SK-N-SH (cell line): ENCODE data around the gene EIF6. TPM values are rescaled to one million over a fixed set of nuclear protein-coding genes. Genes with fewer than 3 reads are reported as not detected.

Experiments used
- CTCF ChIA-PET: fragments of 300-600, 350-600 bp; formaldehyde crosslinking; extraction: SDS; loops from one replicate; lab custom pipeline; 2021; lab: Yijun Ruan, JAX
- POLR2A ChIA-PET: fragments of 350-600 bp; sonication (Branson Sonifier 250); formaldehyde crosslinking; extraction: SDS; loops from one replicate; lab custom pipeline; 2020; ENCODE audit warnings: antibody characterized with exemption, inconsistent platforms; lab: Yijun Ruan, JAX
- DNase-seq: peaks from one replicate; pipeline ENCODE4 v3.0.0; 2012
- H2AFZ ChIP-seq: fragments of 200-600 bp; sonication (generic); 2 replicates; pipeline ENCODE4 v1.8.1; 2016; ENCODE audit warnings: antibody characterized with exemption, mild to moderate bottlenecking, low read depth
- H3F3A ChIP-seq: fragments of 200-600 bp; sonication (generic); replicated peaks from 2 replicates; pipeline ENCODE3; 2016; ENCODE audit warnings: antibody characterized with exemption, mild to moderate bottlenecking; ENCODE audit not compliant: insufficient read depth
- H3K27ac ChIP-seq, 2 experiments: fragments of 200-500 bp in 1 of 2; fragments of 200-600 bp in 1 of 2; sonication (Bioruptor generic) in 1 of 2; sonication (generic), shearing (Covaris generic) in 1 of 2; 2 replicates each; pipeline versions ENCODE4 v1.5.1 to v1.6.1; 2014 to 2016; ENCODE audit warnings: low read depth in 2 of 2, inconsistent platforms in 1 of 2, low read length in 1 of 2, mild to moderate bottlenecking in 1 of 2, mixed read lengths in 1 of 2
- H3K27me3 ChIP-seq: fragments of 200-600 bp; sonication (generic), shearing (Covaris generic); 2 replicates; pipeline ENCODE4 v1.6.1; 2016; ENCODE audit warnings: mixed run types; ENCODE audit not compliant: insufficient read depth
- H3K36me3 ChIP-seq, 2 experiments: fragments of 200-500 bp in 1 of 2; fragments of 200-600 bp in 1 of 2; sonication (Bioruptor generic) in 1 of 2; sonication (generic) in 1 of 2; replicated peaks in 1 of 2; 2 replicates each; pipeline versions ENCODE3 to v1.5.1; 2014 to 2016; ENCODE audit warnings: low read length in 1 of 2, mild to moderate bottlenecking in 1 of 2; ENCODE audit not compliant: insufficient read depth in 2 of 2, control insufficient read depth in 1 of 2
- H3K4me1 ChIP-seq, 2 experiments: fragments of 200-500 bp in 1 of 2; fragments of 200-600 bp in 1 of 2; sonication (Bioruptor generic) in 1 of 2; sonication (generic), shearing (Covaris generic) in 1 of 2; 2 replicates each; pipeline versions ENCODE4 v1.5.1 to v1.6.1; 2014 to 2016; ENCODE audit warnings: low read depth in 1 of 2, low read length in 1 of 2, mixed run types in 1 of 2; ENCODE audit not compliant: insufficient read depth in 2 of 2, control insufficient read depth in 1 of 2
- H3K4me2 ChIP-seq: fragments of 200-600 bp; sonication (generic), shearing (Covaris generic); 2 replicates; pipeline ENCODE4 v1.6.1; 2017; ENCODE audit warnings: mixed run types
- H3K4me3 ChIP-seq, 2 experiments: fragments of 200-500 bp in 1 of 2; fragments of 200-600 bp in 1 of 2; sonication (Bioruptor generic) in 1 of 2; sonication (generic), shearing (Covaris generic) in 1 of 2; 2 replicates each; pipeline versions ENCODE4 v1.5.1 to v1.8.1; 2014 to 2016; ENCODE audit warnings: low read depth in 2 of 2, inconsistent platforms in 1 of 2, low read length in 1 of 2, mild to moderate bottlenecking in 1 of 2, mixed read lengths in 1 of 2, moderate library complexity in 1 of 2
- H3K79me2 ChIP-seq: fragments of 200-600 bp; sonication (generic); 2 replicates; pipeline ENCODE4 v1.8.1; 2017; ENCODE audit warnings: mild to moderate bottlenecking; ENCODE audit not compliant: insufficient read depth
- H3K9ac ChIP-seq: fragments of 200-600 bp; sonication (generic); 2 replicates; pipeline ENCODE4 v1.6.1; 2017; ENCODE audit warnings: mixed run types
- H3K9me2 ChIP-seq: fragments of 200-600 bp; sonication (generic); 2 replicates; pipeline ENCODE4 v1.6.1; 2017; ENCODE audit warnings: mixed run types
- H3K9me3 ChIP-seq: fragments of 200-600 bp; sonication (generic); 2 replicates; pipeline ENCODE4 v1.6.1; 2017; ENCODE audit warnings: mixed run types, mild to moderate bottlenecking, moderate library complexity
- H4K20me1 ChIP-seq: fragments of 200-600 bp; sonication (generic); 2 replicates; pipeline ENCODE4 v1.6.1; 2017; ENCODE audit warnings: mild to moderate bottlenecking, mixed run types; ENCODE audit not compliant: insufficient read depth
- CHD2 ChIP-seq: fragments of 150-350 bp; IDR thresholded peaks from 2 replicates; pipeline ENCODE4 v1.6.1; 2018; ENCODE audit warnings: low read length; ENCODE audit not compliant: partially characterized antibody
- EP300 ChIP-seq, 2 experiments: IDR thresholded peaks; 2 replicates each; pipeline versions ENCODE4 v1.4.0 to v1.6.1; 2012; ENCODE audit warnings: borderline replicate concordance in 1 of 2, low read depth in 1 of 2, low read length in 1 of 2
- EZH2phosphoT487 ChIP-seq: fragments of 200-600 bp; sonication (generic); IDR thresholded peaks from 2 replicates; pipeline ENCODE4 v1.6.1; 2017; ENCODE audit warnings: low read depth, mixed run types, mild to moderate bottlenecking, antibody characterized with exemption, moderate library complexity, borderline replicate concordance
- FOSL2 ChIP-seq: IDR thresholded peaks from 2 replicates; pipeline ENCODE4 v1.4.0; 2012; ENCODE audit warnings: low read depth, mild to moderate bottlenecking, moderate library complexity, borderline replicate concordance
- FOXJ3 ChIP-seq: sonication (generic); formaldehyde crosslinking; IDR thresholded peaks from 2 replicates; pipeline ENCODE4 v1.5.1; 2020; ENCODE audit warnings: mild to moderate bottlenecking, missing genetic modification reagents
- FOXM1 ChIP-seq: IDR thresholded peaks from 2 replicates; pipeline ENCODE4 v1.4.0; 2012; ENCODE audit warnings: low read depth, mild to moderate bottlenecking
- GATA2 ChIP-seq: sonication (generic); formaldehyde crosslinking; IDR thresholded peaks from 2 replicates; pipeline ENCODE4 v1.5.0; 2020; ENCODE audit warnings: mild to moderate bottlenecking, missing genetic modification reagents
- JUND ChIP-seq: IDR thresholded peaks from 2 replicates; pipeline ENCODE4 v1.4.0; 2012
- MEF2A ChIP-seq: IDR thresholded peaks from 2 replicates; pipeline ENCODE4 v1.4.0; 2012; ENCODE audit warnings: low read depth, borderline replicate concordance
- MXI1 ChIP-seq: IDR thresholded peaks from 2 replicates; pipeline ENCODE4 v1.6.1; 2012; ENCODE audit warnings: mild to moderate bottlenecking, low read depth, low read length, improper control_type of control experiment
- RAD21 ChIP-seq: IDR thresholded peaks from 2 replicates; pipeline ENCODE4 v1.6.1; 2012; ENCODE audit warnings: mild to moderate bottlenecking, low read length
- RCOR1 ChIP-seq: fragments of 150-350 bp; IDR thresholded peaks from 2 replicates; pipeline ENCODE4 v1.6.1; 2017; ENCODE audit warnings: antibody characterized with exemption, low read length
- RFX5 ChIP-seq: IDR thresholded peaks from 2 replicates; pipeline ENCODE4 v1.6.1; 2012; ENCODE audit warnings: mild to moderate bottlenecking, improper control_type of control experiment, low read length
- RXRA ChIP-seq: IDR thresholded peaks from 2 replicates; pipeline ENCODE4 v1.4.0; 2012; ENCODE audit warnings: low read depth, mild to moderate bottlenecking, borderline replicate concordance
- TCF12 ChIP-seq: IDR thresholded peaks from 2 replicates; pipeline ENCODE4 v1.4.0; 2012
- TEAD4 ChIP-seq: IDR thresholded peaks from 2 replicates; pipeline ENCODE4 v1.4.0; 2012; ENCODE audit warnings: mild to moderate bottlenecking, borderline replicate concordance; ENCODE audit not compliant: insufficient read depth
- YY1 ChIP-seq: IDR thresholded peaks from 2 replicates; pipeline ENCODE4 v1.4.0; 2012; ENCODE audit warnings: low read depth, mild to moderate bottlenecking
- WGBS: methylation state at CpG from one replicate; pipeline ENCODE4 v1.1.6; 2017; ENCODE audit warnings: low lambda C conversion rate; 5-methylcytosine and 5-hydroxymethylcytosine counted together
- polyA plus RNA-seq, 3 experiments: library from polyadenylated mRNA; depleted of rRNA; stranded (reverse); fragments of >200 nt; gene quantifications; 2 replicates each; pipeline ENCODE4 v1.2.3, GENCODE V29; 2012
- TF ChIP-seq, protein P1 (sequence below): IDR thresholded peaks from 2 replicates; pipeline ENCODE4 v1.4.0; 2012; ENCODE audit warnings: low read depth, borderline replicate concordance
- TF ChIP-seq, protein P2 (sequence below): IDR thresholded peaks from 2 replicates; pipeline ENCODE4 v1.4.0; 2012; ENCODE audit warnings: low read depth
- TF ChIP-seq, protein P3 (sequence below): fragments of 150-350 bp; IDR thresholded peaks from 2 replicates; pipeline ENCODE4 v1.6.1; 2016; ENCODE audit warnings: mild to moderate bottlenecking, low read depth, low read length

Gene EIF6
- polyA plus RNA-seq, 1 of the 3 experiments (the other 2 are of a cell fraction), result 356 TPM

DNA sequence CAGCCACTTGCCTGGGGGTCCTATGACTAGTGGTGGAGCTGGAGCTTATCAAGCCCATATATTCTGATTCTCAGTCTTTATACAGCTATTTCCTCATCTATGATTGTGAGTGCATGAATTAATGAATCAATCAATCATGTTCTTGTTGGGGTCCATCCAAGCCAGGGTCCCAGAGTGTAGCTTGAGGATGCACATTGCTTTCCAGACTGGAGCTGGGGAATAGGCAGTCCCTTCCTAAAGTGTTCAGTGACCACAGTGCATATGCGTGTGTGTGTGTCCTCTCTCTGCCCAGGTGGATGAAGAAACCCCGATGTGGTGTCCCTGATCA lies 33.0 kb downstream of the EIF6 start (continued):
- TF ChIP-seq, protein P1, sequence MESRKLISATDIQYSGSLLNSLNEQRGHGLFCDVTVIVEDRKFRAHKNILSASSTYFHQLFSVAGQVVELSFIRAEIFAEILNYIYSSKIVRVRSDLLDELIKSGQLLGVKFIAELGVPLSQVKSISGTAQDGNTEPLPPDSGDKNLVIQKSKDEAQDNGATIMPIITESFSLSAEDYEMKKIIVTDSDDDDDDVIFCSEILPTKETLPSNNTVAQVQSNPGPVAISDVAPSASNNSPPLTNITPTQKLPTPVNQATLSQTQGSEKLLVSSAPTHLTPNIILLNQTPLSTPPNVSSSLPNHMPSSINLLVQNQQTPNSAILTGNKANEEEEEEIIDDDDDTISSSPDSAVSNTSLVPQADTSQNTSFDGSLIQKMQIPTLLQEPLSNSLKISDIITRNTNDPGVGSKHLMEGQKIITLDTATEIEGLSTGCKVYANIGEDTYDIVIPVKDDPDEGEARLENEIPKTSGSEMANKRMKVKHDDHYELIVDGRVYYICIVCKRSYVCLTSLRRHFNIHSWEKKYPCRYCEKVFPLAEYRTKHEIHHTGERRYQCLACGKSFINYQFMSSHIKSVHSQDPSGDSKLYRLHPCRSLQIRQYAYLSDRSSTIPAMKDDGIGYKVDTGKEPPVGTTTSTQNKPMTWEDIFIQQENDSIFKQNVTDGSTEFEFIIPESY, result no peak
- TF ChIP-seq RXRA, result no peak

DNA sequence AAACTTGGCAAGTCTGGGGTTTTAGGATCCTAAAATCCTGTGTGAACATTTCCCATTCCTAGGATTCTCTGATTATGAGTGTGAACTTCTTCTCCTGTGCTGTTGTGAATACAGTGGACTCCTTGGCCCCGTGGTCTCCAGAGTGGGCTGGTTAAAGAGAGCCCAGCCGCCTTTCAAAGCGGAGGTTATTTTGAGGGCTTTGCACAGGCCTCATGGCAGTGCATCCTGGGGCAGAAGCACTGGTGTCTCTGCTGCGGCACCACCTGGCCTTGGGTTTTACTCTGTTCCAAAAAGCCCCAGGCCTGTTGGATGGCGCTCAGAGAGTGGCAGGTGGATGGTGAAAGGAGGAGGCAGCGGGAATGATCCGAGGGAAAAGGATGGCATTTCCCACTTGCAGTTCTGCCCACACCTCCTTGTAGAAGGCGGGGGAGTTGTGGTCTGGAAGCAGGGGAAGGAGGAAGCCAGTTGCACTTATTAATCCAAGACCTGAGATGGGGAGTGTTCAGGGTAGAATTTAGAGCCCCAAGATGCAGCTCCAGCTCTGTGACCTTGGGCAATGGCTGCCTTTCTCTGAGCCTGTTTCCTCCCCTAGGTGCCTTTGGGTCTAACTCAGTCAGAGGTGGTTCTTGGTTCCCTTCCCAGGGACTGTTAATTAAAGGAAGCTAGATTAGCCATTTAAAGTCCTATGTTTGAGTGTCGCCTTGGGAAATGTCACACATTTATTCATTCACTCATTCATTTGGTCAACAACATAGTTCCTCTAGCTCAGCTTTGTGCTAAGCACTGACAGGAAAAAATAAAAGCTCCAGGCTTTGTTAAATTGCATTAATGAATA lies 35.7 kb downstream of the EIF6 start:
- Histone ChIP-seq H2AFZ (no peak overlapping the region), H3K4me1 (no peaks in the 10 kb centered on the region; a peak in 1 of 4 replicates), H3K4me3 (no peak overlapping the region), H3K79me2 (no peaks in the 10 kb centered on the region), H3F3A (no peaks in the 10 kb centered on the region), H3K27me3 (no peaks in the 10 kb centered on the region), H3K4me2 (no peak overlapping the region), H4K20me1 (no peaks in the 10 kb centered on the region), H3K9ac (no peak overlapping the region), H3K27ac (no peak overlapping the region)
- DNase-seq, result no peak
- POLR2A ChIA-PET, result no interaction called here
- no peak for TF ChIP-seq RFX5
- TF ChIP-seq TEAD4, result no peak
- TF ChIP-seq, all 33 proteins: peak for 0
- 89% methylated on average over 8 of the region's 9 CpGs for WGBS
- Histone ChIP-seq H3K36me3 (no peaks in the 10 kb centered on the region), H3K9me3 (no peaks in the 10 kb centered on the region), H3K9me2 (no peaks in the 10 kb centered on the region)
- CTCF ChIA-PET, result interaction anchor here (0.9 kb wide), 1 partner anchor 104 kb away, joined by 3 read pairs; no protein-coding TSS in a partner anchor

DNA sequence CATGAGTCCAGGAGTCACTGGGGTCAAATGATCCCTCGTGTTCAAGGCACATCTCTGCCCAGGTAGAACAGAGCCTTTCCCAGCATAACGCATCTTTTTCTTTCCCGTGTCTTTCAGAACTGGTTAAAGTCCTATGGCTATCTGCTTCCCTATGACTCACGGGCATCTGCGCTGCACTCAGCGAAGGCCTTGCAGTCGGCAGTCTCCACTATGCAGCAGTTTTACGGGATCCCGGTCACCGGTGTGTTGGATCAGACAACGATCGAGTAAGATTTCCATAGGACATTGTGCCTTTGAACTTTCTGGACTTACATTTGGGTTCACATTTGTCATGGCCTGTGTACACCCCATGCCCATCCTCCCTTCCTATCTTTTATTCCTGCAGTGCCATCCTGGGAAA lies 37.8 kb downstream of the EIF6 start:
- POLR2A ChIA-PET, result no interaction called here
- Histone ChIP-seq H3K9ac (no peak overlapping the region), H4K20me1 (no peaks in the 10 kb centered on the region), H3K27me3 (no peaks in the 10 kb centered on the region), H3K9me3 (no peaks in the 10 kb centered on the region), H3K79me2 (no peaks in the 10 kb centered on the region), H3K27ac (no peak overlapping the region), H3K9me2 (no peaks in the 10 kb centered on the region), H3F3A (no peaks in the 10 kb centered on the region), H2AFZ (no peak overlapping the region), H3K4me1 (no peaks in the 10 kb centered on the region; a peak in 1 of 4 replicates), H3K4me3 (no peak overlapping the region), H3K36me3 (no peaks in the 10 kb centered on the region), H3K4me2 (no peak overlapping the region)
- no peak for DNase-seq
- 89% methylated on average over 12 of the region's 12 CpGs for WGBS
- no peak for TF ChIP-seq MEF2A
- TF ChIP-seq RFX5, result no peak
- no peak for TF ChIP-seq FOXJ3 (CRISPR knock-in tag)
- no peak for TF ChIP-seq MXI1
- TF ChIP-seq RAD21, result no peak
- TF ChIP-seq, protein P2, sequence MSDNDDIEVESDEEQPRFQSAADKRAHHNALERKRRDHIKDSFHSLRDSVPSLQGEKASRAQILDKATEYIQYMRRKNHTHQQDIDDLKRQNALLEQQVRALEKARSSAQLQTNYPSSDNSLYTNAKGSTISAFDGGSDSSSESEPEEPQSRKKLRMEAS, result no peak
- TF ChIP-seq GATA2 (CRISPR knock-in tag), result no peak
- TF ChIP-seq RCOR1, result no peak
- TF ChIP-seq FOXM1, result no peak
- no peak for TF ChIP-seq YY1
- TF ChIP-seq EP300 (IDR thresholded peaks at IDR 0.05; ENCODE audit: borderline replicate concordance in 1 of 2, low read depth in 1 of 2, low read length in 1 of 2), result no peak
- TF ChIP-seq, protein P3, sequence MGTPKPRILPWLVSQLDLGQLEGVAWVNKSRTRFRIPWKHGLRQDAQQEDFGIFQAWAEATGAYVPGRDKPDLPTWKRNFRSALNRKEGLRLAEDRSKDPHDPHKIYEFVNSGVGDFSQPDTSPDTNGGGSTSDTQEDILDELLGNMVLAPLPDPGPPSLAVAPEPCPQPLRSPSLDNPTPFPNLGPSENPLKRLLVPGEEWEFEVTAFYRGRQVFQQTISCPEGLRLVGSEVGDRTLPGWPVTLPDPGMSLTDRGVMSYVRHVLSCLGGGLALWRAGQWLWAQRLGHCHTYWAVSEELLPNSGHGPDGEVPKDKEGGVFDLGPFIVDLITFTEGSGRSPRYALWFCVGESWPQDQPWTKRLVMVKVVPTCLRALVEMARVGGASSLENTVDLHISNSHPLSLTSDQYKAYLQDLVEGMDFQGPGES, result no peak
- no peak for TF ChIP-seq JUND
- TF ChIP-seq TEAD4, result no peak
- no peak for TF ChIP-seq EZH2phosphoT487
- TF ChIP-seq TCF12, result no peak
- TF ChIP-seq CHD2, result no peak
- no peak for TF ChIP-seq FOSL2
- TF ChIP-seq RXRA, result no peak
- TF ChIP-seq, all 33 proteins: peak for 0
- CTCF ChIA-PET, result interaction anchor here (1.2 kb wide), 1 partner anchor 13 kb away, joined by 3 read pairs; no protein-coding TSS in a partner anchor
